Sigmoid colon (tissue), 4 donors: Measurements from ENCODE around the gene ZBED2.

Experiments
- CTCF ChIP-seq, 4 experiments: fragments of 450-650 bp in 3 of 4; fragments of 200-600 bp in 1 of 4; IDR thresholded peaks; one replicate each; pipeline ENCODE4 v1.5.1; 2016 to 2019; ENCODE audit warnings: antibody characterized with exemption in 4 of 4, mild to moderate bottlenecking in 3 of 4, moderate library complexity in 2 of 4
- POLR2A ChIP-seq, 2 donors: fragments of 450-650 bp; IDR thresholded peaks; one replicate each; pipeline ENCODE4 v1.6.1; 2016; ENCODE audit warnings: antibody characterized with exemption in 2 of 2, mild to moderate bottlenecking in 2 of 2, moderate library complexity in 2 of 2
- POLR2AphosphoS5 ChIP-seq, 4 donors: sonication (generic); formaldehyde crosslinking; IDR thresholded peaks; one replicate each; pipeline ENCODE4 v1.6.1; 2017; ENCODE audit warnings: antibody characterized with exemption in 4 of 4

- TF ChIP-seq CTCF (IDR thresholded peaks at IDR 0.05) (no peak), POLR2AphosphoS5 (IDR thresholded peaks at IDR 0.05) (no peak), POLR2A (IDR thresholded peaks at IDR 0.05) (no peak)
Measured at GRCh38 chr3:111615880-111616279, 20.7 kb upstream of the ZBED2 start.
